H9 (cell line): ENCODE data around the gene GATA6. TPM values are rescaled to one million over a fixed set of nuclear protein-coding genes. Genes with fewer than 3 reads are reported as not detected.

ENCODE experiments used
- DNase-seq: peaks from one replicate; pipeline ENCODE4 v3.0.0-alpha.2; 2017
- H2AFZ ChIP-seq: one replicate; pipeline ENCODE4 v1.6.1; 2013; ENCODE audit warnings: mild to moderate bottlenecking, low read length, control low read depth, moderate library complexity
- H2AK5ac ChIP-seq: 2 replicates; pipeline ENCODE4 v1.6.1; 2013; ENCODE audit warnings: low read length, control low read depth, mixed read lengths; ENCODE audit not compliant: insufficient read length
- H2BK120ac ChIP-seq: one replicate; pipeline ENCODE4 v1.6.1; 2013; ENCODE audit warnings: low read depth, mild to moderate bottlenecking, low read length, control low read depth, inconsistent platforms; ENCODE audit not compliant: poor library complexity, severe bottlenecking
- H2BK12ac ChIP-seq: 2 replicates; pipeline ENCODE4 v1.6.1; 2013; ENCODE audit warnings: low read length, control low read depth, mixed read lengths, low read depth; ENCODE audit not compliant: insufficient read length
- H2BK15ac ChIP-seq: 2 replicates; pipeline ENCODE4 v1.6.1; 2013; ENCODE audit warnings: low read depth, low read length, control low read depth
- H2BK20ac ChIP-seq: one replicate; pipeline ENCODE4 v1.6.1; 2013; ENCODE audit warnings: low read depth, mild to moderate bottlenecking, low read length, control low read depth, inconsistent platforms; ENCODE audit not compliant: poor library complexity, severe bottlenecking
- H2BK5ac ChIP-seq: 2 replicates; pipeline ENCODE4 v1.6.1; 2013; ENCODE audit warnings: low read length, control low read depth, mixed read lengths; ENCODE audit not compliant: insufficient read length
- H3K14ac ChIP-seq: 2 replicates; pipeline ENCODE4 v1.6.1; 2013; ENCODE audit warnings: low read length, control low read depth; ENCODE audit not compliant: insufficient read depth
- H3K18ac ChIP-seq: 2 replicates; pipeline ENCODE4 v1.6.1; 2013; ENCODE audit warnings: low read depth, mild to moderate bottlenecking, mixed read lengths, low read length, control low read depth; ENCODE audit not compliant: insufficient read length
- H3K23ac ChIP-seq: 2 replicates; pipeline ENCODE4 v1.6.1; 2013; ENCODE audit warnings: low read length, control low read depth, mixed read lengths, low read depth; ENCODE audit not compliant: insufficient read length
- H3K23me2 ChIP-seq: 2 replicates; pipeline ENCODE4 v1.6.1; 2013; ENCODE audit warnings: low read depth, mild to moderate bottlenecking, mixed read lengths, low read length, control low read depth; ENCODE audit not compliant: insufficient read length, poor library complexity, severe bottlenecking
- H3K27ac ChIP-seq: 2 replicates; pipeline ENCODE4 v1.5.1; 2013; ENCODE audit warnings: low read length, control low read depth, mixed read lengths, low read depth; ENCODE audit not compliant: insufficient read length
- H3K27me3 ChIP-seq: 2 replicates; pipeline ENCODE4 v1.6.1; 2013; ENCODE audit warnings: low read length, control low read depth, inconsistent platforms; ENCODE audit not compliant: insufficient read depth
- H3K4ac ChIP-seq: 2 replicates; pipeline ENCODE4 v1.6.1; 2013; ENCODE audit warnings: low read depth, mild to moderate bottlenecking, control low read depth, inconsistent platforms, low read length, moderate library complexity
- H3K4me1 ChIP-seq: 2 replicates; pipeline ENCODE4 v1.6.1; 2013; ENCODE audit warnings: low read length, control low read depth, inconsistent platforms; ENCODE audit not compliant: insufficient read depth
- H3K4me2 ChIP-seq: 2 replicates; pipeline ENCODE4 v1.6.1; 2013; ENCODE audit warnings: low read length, control low read depth, mixed read lengths; ENCODE audit not compliant: insufficient read length, insufficient read depth
- H3K56ac ChIP-seq: 2 replicates; pipeline ENCODE4 v1.6.1; 2013; ENCODE audit warnings: low read depth, mild to moderate bottlenecking, mixed read lengths, low read length, control low read depth; ENCODE audit not compliant: insufficient read length
- H3K79me1 ChIP-seq: 2 replicates; pipeline ENCODE4 v1.6.1; 2013; ENCODE audit warnings: low read depth, mild to moderate bottlenecking, moderate library complexity, low read length, control low read depth, inconsistent platforms; ENCODE audit not compliant: insufficient read depth, poor library complexity, severe bottlenecking
- H3K79me2 ChIP-seq: 2 replicates; pipeline ENCODE4 v1.6.1; 2013; ENCODE audit warnings: low read length, control low read depth, inconsistent platforms; ENCODE audit not compliant: insufficient read depth
- H3K9ac ChIP-seq: 2 replicates; pipeline ENCODE4 v1.6.1; 2013; ENCODE audit warnings: low read length, control low read depth, mixed read lengths; ENCODE audit not compliant: insufficient read length; ENCODE audit errors: extremely low read depth
- H3K9me3 ChIP-seq: one replicate; pipeline ENCODE4 v1.6.1; 2013; ENCODE audit warnings: low read depth, low read length, inconsistent platforms; ENCODE audit not compliant: control insufficient read depth
- H3T11ph ChIP-seq: one replicate; pipeline ENCODE4 v1.6.1; 2013; ENCODE audit warnings: mild to moderate bottlenecking, low read length, control low read depth, inconsistent platforms
- H4K20me1 ChIP-seq: one replicate; pipeline ENCODE4 v1.6.1; 2013; ENCODE audit not compliant: control insufficient read depth, insufficient read length, insufficient read depth
- H4K5ac ChIP-seq: 2 replicates; pipeline ENCODE4 v1.6.1; 2013; ENCODE audit warnings: low read depth, mild to moderate bottlenecking, mixed read lengths, low read length, control low read depth; ENCODE audit not compliant: insufficient read length
- H4K8ac ChIP-seq: replicated peaks from 2 replicates; pipeline ENCODE4 v1.6.1; 2013; ENCODE audit warnings: low read length, control low read depth, mixed read lengths, low read depth; ENCODE audit not compliant: insufficient read length
- H4K91ac ChIP-seq: 2 replicates; pipeline ENCODE4 v1.6.1; 2013; ENCODE audit warnings: low read depth, mild to moderate bottlenecking, moderate library complexity, mixed read lengths, low read length, control low read depth; ENCODE audit not compliant: insufficient read length
- H3K27ac Mint-ChIP-seq, 3 experiments: 2 replicates in 2 of 3; 3 replicates in 1 of 3; pipeline ENCODE4 v1.8.0; 2020 to 2021; ENCODE audit warnings: mixed read lengths in 3 of 3, mild to moderate bottlenecking in 1 of 3, moderate library complexity in 1 of 3
- H3K27me3 Mint-ChIP-seq: 2 replicates; pipeline ENCODE4 v1.8.0; 2021; ENCODE audit warnings: low read depth, mild to moderate bottlenecking, moderate library complexity, mixed read lengths
- H3K36me3 Mint-ChIP-seq, 3 experiments: 2 replicates in 2 of 3; 3 replicates in 1 of 3; pipeline ENCODE4 v1.8.0; 2020 to 2021; ENCODE audit warnings: low read depth in 3 of 3, mixed read lengths in 3 of 3; ENCODE audit not compliant: insufficient read depth in 1 of 3
- H3K4me1 Mint-ChIP-seq, 2 experiments: 2 replicates each; pipeline ENCODE4 v1.8.0; 2020; ENCODE audit warnings: mixed read lengths in 2 of 2
- H3K4me3 Mint-ChIP-seq, 2 experiments: 2 replicates in 1 of 2; 3 replicates in 1 of 2; pipeline ENCODE4 v1.8.0; 2020 to 2021; ENCODE audit warnings: mild to moderate bottlenecking in 2 of 2, mixed read lengths in 2 of 2, moderate library complexity in 1 of 2
- H3K9me3 Mint-ChIP-seq, 2 experiments: 2 replicates in 1 of 2; 3 replicates in 1 of 2; pipeline ENCODE4 v1.8.0; 2020; ENCODE audit warnings: mild to moderate bottlenecking in 2 of 2, mixed read lengths in 2 of 2, moderate library complexity in 1 of 2
- CTCF ChIP-seq: fragments of 200-600 bp; sonication (generic); conservative IDR thresholded peaks from 3 replicates; pipeline ENCODE4 v1.8.0; 2021; ENCODE audit warnings: antibody characterized with exemption, mild to moderate bottlenecking
- WGBS: extraction: QIAGEN DNeasy Blood & Tissue Kit; methylation state at CpG from one replicate; pipeline ENCODE4 v1.1.7; 2013; ENCODE audit warnings: missing lambda C conversion rate, low lambda C conversion rate, mixed read lengths; ENCODE audit not compliant: insufficient read length; ENCODE audit errors: extremely low coverage; 5-methylcytosine and 5-hydroxymethylcytosine counted together
- total RNA-seq: library from RNA; stranded (reverse); gene quantifications from 2 replicates; pipeline ENCODE4 v1.2.1, GENCODE V29; 2021

GATA6 gene
- total RNA-seq, 1 experiment from 2014 or later = not detected

- no peak overlapping the region for H2AK5ac ChIP-seq
- no peaks in the 10 kb centered on the region for H4K20me1 ChIP-seq
- no peak overlapping the region for H3K4me2 ChIP-seq
- no peaks in the 10 kb centered on the region for H3K9me3 ChIP-seq
- TF ChIP-seq CTCF = no peak
- no peak overlapping the region for H2AFZ ChIP-seq
- H4K8ac ChIP-seq = no peak overlapping the region
- no peaks in the 10 kb centered on the region for H3K23me2 ChIP-seq
- H3K14ac ChIP-seq = no peak overlapping the region
- Mint-ChIP-seq H3K27me3 (peaks cover 44% of the 10 kb centered on the region), H3K36me3 (no peaks in the 10 kb centered on the region), H3K4me3 (no peak overlapping the region), H3K9me3 (peaks cover 0 to 3% of the 10 kb centered on the region in 2 experiments; a peak in 1 of 5 replicates), H3K27ac (no peak overlapping the region), H3K4me1 (peaks cover 5 to 8% of the 10 kb centered on the region in 2 experiments; a peak in 3 of 4 replicates)
- no peak overlapping the region for H3K23ac ChIP-seq
- no peak overlapping the region for H2BK15ac ChIP-seq
- no peak overlapping the region for H3K18ac ChIP-seq
- H3K56ac ChIP-seq = no peak overlapping the region
- H2BK120ac ChIP-seq = no peak overlapping the region
- no peak overlapping the region for H4K5ac ChIP-seq
- DNase-seq = no peak
- peaks cover 2% of the 10 kb centered on the region; the same call in 1 of the 2 replicates for H3K4me1 ChIP-seq
- WGBS = no CpG with 5 or more reads among the region's 3 CpGs
- peaks cover 7% of the 10 kb centered on the region for H3K27me3 ChIP-seq
- no peak overlapping the region for H3K9ac ChIP-seq
- H2BK5ac ChIP-seq = no peak overlapping the region
- H3K79me2 ChIP-seq = no peaks in the 10 kb centered on the region
- no peak overlapping the region for H2BK12ac ChIP-seq
- no peaks in the 10 kb centered on the region for H3K79me1 ChIP-seq
- H3K27ac ChIP-seq = no peak overlapping the region
- no peak overlapping the region for H3K4ac ChIP-seq
- H2BK20ac ChIP-seq = no peak overlapping the region
- no peak overlapping the region for H4K91ac ChIP-seq
- no peak overlapping the region for H3T11ph ChIP-seq
These were observed 52.0 kb downstream of the GATA6 start for GRCh38 chr18:22221350-22221749.
